Cardiac fibroblast (primary cell): ENCODE data around the gene CCDC66.
A peak's percentile ranks its signal among the peaks of the same experiment; 100 is the strongest.

Experiments
- DNase-seq, 2 donors: peaks; one replicate each; pipeline versions ENCODE4 v3.0.0 to v3.0.0-alpha.2; 2010; ENCODE audit warnings: low read depth in 2 of 2
- H3K4me3 ChIP-seq, 2 donors: replicated peaks in 1 of 2; 1 replicate in 1 of 2; 2 replicates in 1 of 2; pipeline ENCODE4 v1.5.1; 2011; ENCODE audit warnings: low read depth in 2 of 2, low read length in 2 of 2, mild to moderate bottlenecking in 2 of 2, moderate library complexity in 1 of 2
- TF ChIP-seq, protein P1 (sequence below): IDR thresholded peaks from one replicate; pipeline ENCODE4 v1.5.1; 2011; ENCODE audit warnings: low read depth, mild to moderate bottlenecking, low read length, inconsistent platforms

The CCDC66 gene

GRCh38 chr3:56556908-56557830, at the start of gene CCDC66:
Gene CCDC66, plus strand, starts transcription at chr3:56557175. Its CDS starts 68 bp downstream, at chr3:56557243.
- H3K4me3 ChIP-seq = peak within 1 kb of the TSS; percentile 86 to 91
- DNase-seq = peak; percentile 95 to 97

DNA sequence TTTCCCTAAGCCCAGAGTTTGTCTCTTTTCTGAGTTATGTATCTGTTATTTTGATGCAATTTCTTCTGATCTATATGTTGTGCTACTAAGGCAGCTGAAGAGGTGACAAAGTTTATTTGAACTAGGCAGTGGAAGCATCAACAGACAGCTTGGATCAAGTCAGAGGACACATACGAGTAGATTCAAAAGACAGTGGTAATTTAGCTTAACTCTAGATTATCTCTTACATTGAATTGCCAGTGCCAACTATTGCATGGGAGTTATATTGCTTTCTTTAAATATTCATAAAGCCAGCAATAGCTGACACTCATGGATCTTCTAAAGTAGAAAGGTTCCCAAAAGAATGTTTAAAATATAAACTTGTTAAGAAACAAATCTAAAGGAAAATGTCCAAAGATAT, 37.3 kb upstream of the CCDC66 start:
- H3K4me3 ChIP-seq = no peak overlapping the region
- DNase-seq = no peak
- TF ChIP-seq, protein P1, sequence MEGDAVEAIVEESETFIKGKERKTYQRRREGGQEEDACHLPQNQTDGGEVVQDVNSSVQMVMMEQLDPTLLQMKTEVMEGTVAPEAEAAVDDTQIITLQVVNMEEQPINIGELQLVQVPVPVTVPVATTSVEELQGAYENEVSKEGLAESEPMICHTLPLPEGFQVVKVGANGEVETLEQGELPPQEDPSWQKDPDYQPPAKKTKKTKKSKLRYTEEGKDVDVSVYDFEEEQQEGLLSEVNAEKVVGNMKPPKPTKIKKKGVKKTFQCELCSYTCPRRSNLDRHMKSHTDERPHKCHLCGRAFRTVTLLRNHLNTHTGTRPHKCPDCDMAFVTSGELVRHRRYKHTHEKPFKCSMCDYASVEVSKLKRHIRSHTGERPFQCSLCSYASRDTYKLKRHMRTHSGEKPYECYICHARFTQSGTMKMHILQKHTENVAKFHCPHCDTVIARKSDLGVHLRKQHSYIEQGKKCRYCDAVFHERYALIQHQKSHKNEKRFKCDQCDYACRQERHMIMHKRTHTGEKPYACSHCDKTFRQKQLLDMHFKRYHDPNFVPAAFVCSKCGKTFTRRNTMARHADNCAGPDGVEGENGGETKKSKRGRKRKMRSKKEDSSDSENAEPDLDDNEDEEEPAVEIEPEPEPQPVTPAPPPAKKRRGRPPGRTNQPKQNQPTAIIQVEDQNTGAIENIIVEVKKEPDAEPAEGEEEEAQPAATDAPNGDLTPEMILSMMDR = no peak

More at GRCh38 chr3:56556908-56557830, at the start of gene CCDC66:
- TF ChIP-seq, protein P1 = peak; percentile 76

- no peak for DNase-seq
- no peak overlapping the region for H3K4me3 ChIP-seq
- TF ChIP-seq, protein P1 = no peak
Measured at GRCh38 chr3:56522374-56522773, 34.6 kb upstream of the CCDC66 start.

DNA sequence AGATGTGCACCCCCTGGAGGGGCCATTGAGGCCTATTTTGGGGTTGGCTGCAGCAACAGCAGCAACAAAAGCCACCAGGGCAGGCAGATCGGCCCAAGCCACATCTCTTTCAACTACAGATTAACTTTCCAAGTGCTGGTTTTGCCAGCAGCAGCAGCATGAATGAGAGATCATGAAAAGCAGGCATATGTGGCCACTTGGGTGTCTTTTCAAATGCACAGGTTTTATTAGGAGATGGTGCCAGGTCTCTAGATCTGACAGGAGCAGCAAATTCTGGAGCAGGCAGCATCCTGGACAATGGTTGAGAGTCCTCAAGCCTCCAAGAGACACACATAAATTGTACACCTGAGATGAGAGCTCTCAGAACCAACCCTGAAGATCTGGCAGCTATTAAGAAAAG, 31.7 kb upstream of the CCDC66 start:
- H3K4me3 ChIP-seq = no peak overlapping the region
- DNase-seq = no peak
- TF ChIP-seq, protein P1 = no peak

GRCh38 chr3:56536735-56537134, 20.2 kb upstream of the CCDC66 start:
- DNase-seq = no peak
- TF ChIP-seq, protein P1 = no peak
- H3K4me3 ChIP-seq = no peak overlapping the region

- DNase-seq = peak; percentile 2 to 27
- no peak overlapping the region for H3K4me3 ChIP-seq
- TF ChIP-seq, protein P1 = no peak
Measured at GRCh38 chr3:56547486-56547885, 9.5 kb upstream of the CCDC66 start.

- no peak for DNase-seq
- peak overlapping the region; percentile 86 to 91 for H3K4me3 ChIP-seq
- TF ChIP-seq, protein P1 = no peak
Measured at GRCh38 chr3:56557831-56558170, 826 bp downstream of the CCDC66 start.
